Transverse colon (tissue), 3 donors: Measurements from ENCODE around the gene ARHGAP24.

Experiments
- CTCF ChIP-seq, 5 experiments: fragments of 200-600 bp in 3 of 5; fragments of 450-650 bp in 2 of 5; sonication (generic) in 3 of 5; IDR thresholded peaks; 1 replicate in 2 of 5; 2 replicates in 3 of 5; pipeline ENCODE4 v1.5.1; 2016 to 2017; ENCODE audit warnings: antibody characterized with exemption in 5 of 5, inconsistent platforms in 3 of 5, mild to moderate bottlenecking in 2 of 5, moderate library complexity in 1 of 5
- EP300 ChIP-seq: sonication (generic); formaldehyde crosslinking; IDR thresholded peaks from one replicate; pipeline ENCODE4 v1.6.1; 2017; ENCODE audit warnings: antibody characterized with exemption, low read depth

DNA sequence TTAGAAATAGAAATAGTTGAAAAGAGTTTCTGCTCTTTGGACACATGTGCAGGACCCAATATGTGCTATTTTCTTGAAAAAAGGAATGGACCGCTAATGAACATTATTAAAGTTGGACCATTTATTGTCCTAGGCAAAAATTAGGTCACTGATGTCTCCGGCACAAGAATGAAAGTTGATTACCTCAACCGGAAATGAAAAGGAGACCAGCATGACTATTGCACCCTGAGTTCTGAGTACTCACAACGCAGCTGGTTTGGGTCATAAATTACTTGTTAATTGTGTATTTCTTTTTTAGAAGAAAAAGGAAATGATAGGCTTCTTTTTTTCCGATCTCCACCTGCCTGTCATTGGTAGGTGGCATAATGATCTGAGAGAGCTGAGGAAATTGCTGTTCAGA lies 232.7 kb downstream of the ARHGAP24 start:
- TF ChIP-seq CTCF (IDR thresholded peaks at IDR 0.05) (no peak), EP300 (no peak)
